Fibroblast of pulmonary artery (primary cell): ENCODE results near the gene TWIST1.

Experiments
- DNase-seq: peaks from one replicate; pipeline ENCODE4 v3.0.0-alpha.2; 2010; ENCODE audit warnings: low read depth
- H3K4me3 ChIP-seq: replicated peaks from 2 replicates; pipeline ENCODE4 v1.5.1; 2011; ENCODE audit warnings: low read depth, mild to moderate bottlenecking, control low read depth, low read length, moderate library complexity
- CTCF ChIP-seq: IDR thresholded peaks from 2 replicates; pipeline ENCODE4 v1.5.1; 2011; ENCODE audit warnings: mild to moderate bottlenecking, control low read depth, low read length, inconsistent platforms; ENCODE audit errors: missing control alignments

TWIST1 gene

DNA sequence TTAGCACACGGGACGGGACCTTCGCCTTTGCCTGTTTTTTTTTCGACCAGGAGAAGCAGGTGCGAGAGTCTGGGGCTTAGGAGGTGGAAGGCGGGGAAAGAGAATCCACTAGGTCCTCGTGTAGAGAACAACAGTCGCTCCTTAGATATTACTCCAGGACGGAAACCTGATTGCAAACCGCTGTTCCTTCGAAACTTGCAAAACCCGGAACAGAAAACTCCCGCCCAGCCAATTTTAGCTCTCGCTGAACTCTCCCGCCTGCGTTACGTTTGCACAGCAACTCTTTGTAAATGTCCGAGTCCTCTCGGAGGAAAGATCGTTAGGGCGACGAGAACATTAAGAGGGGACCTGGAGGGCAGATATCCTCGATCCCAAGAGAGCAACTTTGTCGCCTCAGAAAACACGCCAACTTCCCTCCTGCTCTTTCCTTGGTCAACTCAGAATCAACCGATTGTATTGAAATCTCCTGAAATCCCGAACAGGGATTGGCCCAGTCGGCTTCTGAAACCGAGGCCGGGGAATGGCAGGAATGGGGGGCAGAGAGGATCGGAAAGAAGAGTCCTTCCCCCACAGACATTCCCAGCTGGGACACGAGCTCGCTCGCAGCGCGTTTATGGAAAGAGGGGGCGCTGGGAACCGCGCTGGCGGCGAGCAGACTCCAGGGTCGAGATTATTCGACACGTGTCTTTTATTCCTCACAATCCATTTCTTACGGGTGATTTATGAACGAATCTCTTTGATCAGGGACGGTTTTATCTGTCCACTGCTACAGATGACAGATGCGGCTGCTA lies 9.9 kb downstream of the TWIST1 start:
- H3K4me3 ChIP-seq: peak overlapping the region; percentile 63
- DNase-seq: peak; percentile 77
- TF ChIP-seq CTCF: no peak

DNA sequence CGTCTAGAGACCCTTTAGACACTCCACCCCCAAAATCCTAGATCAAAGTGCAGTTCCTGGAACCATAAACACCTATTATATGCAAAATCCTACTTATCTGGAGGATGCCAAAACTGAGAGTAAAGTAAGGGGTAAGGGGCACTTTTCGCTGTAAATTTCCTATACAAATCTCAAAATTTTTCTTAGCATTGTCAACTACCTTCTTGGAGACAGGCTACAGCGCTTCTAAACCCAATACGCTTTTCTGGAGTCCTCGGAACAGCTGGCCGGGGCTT lies 10.4 kb downstream of the TWIST1 start:
- no peak for TF ChIP-seq CTCF
- H3K4me3 ChIP-seq: peak overlapping the region; percentile 63
- no peak for DNase-seq

DNA sequence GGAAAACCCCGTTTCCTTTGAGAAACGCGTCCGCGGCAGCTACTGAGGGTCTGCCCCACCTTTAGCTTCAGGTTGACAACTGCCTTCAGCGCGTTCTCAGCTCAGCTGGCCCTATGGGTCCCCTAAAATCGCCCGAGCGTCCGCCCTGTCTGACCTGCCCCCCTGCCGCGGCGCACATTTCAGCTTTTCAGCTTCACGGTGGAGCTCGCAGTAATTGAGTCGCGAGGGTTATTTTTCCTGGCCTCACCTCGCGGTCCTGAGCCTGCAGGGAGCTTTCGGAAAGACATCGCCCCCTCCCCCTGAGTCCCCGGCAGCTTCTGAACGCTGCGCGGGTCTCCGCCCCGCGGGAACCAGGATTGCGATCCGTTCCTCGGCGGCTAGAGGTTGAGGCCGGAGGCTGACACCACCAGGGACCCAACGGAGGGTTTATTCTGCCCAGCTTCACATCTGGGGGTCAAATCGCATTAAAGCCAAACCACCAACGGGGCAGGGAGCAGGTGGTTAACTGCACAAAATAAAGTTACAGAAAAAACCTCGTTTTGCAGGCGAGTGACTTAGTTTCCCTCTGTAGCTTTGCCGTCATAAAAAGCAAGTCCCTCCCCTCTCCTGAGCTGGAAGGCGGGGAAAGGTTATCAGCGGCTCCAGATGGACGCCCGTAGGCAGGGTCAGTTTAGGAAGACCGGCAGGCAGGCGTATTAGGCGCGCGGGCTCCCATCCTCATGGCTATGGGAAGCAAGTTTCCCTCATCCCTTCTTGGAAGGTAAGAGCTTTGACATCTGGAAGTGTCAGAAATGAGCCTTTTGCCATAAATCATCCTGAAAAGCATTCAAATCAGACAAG lies 11.0 kb downstream of the TWIST1 start:
- H3K4me3 ChIP-seq: peak overlapping the region; percentile 63
- TF ChIP-seq CTCF: no peak

GRCh38 chr7:19105546-19105945 lies 11.9 kb downstream of the TWIST1 start:
- no peak for TF ChIP-seq CTCF
- no peak for DNase-seq
- H3K4me3 ChIP-seq: no peak overlapping the region

More for the DNA sequence above, 11.0 kb downstream of the TWIST1 start:
- DNase-seq: no peak

GRCh38 chr7:19104811-19105210 lies 12.6 kb downstream of the TWIST1 start:
- no peak overlapping the region for H3K4me3 ChIP-seq
- no peak for TF ChIP-seq CTCF
- no peak for DNase-seq

DNA sequence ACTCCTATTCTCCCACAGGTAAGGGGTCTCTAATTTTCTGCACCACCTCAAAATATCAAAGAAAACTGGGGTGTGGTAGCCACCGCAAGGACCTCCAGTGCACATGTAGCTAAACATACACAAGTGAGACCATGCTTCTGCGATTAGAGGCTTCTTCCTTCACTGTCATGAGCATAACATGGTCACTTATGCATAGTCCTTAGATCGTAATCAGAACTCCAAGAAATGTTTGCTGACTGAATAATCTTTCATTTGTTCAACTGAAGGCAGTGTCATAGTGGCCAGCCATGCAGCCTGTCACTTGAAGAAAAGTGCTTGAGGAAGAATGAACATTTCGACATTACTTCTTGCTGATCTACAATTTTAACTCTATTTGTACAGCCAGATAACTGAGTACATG lies 14.6 kb downstream of the TWIST1 start:
- H3K4me3 ChIP-seq: no peak overlapping the region
- DNase-seq: no peak
- TF ChIP-seq CTCF: no peak
